Choroid plexus epithelial cell (primary cell): ENCODE measurements around the gene ATXN7L3.

ENCODE experiments used
- DNase-seq: peaks from one replicate; pipeline ENCODE4 v3.0.0-alpha.2; 2010; ENCODE audit warnings: low read depth
- H3K4me3 ChIP-seq: 2 replicates; pipeline ENCODE4 v1.5.1; 2011; ENCODE audit warnings: low read depth, mild to moderate bottlenecking, control low read depth, low read length, moderate library complexity
- CTCF ChIP-seq: conservative IDR thresholded peaks from 2 replicates; pipeline ENCODE4 v1.5.1; 2011; ENCODE audit warnings: low read depth, mild to moderate bottlenecking, control low read depth, inconsistent platforms, low read length, moderate library complexity

The ATXN7L3 gene

GRCh38 chr17:44216694-44217093 lies 17.0 kb upstream of the ATXN7L3 start:
- DNase-seq: no peak
- no peak overlapping the region for H3K4me3 ChIP-seq
- TF ChIP-seq CTCF: no peak

- no peak for TF ChIP-seq CTCF
- no peak for DNase-seq
- no peak overlapping the region for H3K4me3 ChIP-seq
Observed at GRCh38 chr17:44216173-44216572, 16.5 kb upstream of the ATXN7L3 start.

- no peak overlapping the region for H3K4me3 ChIP-seq
- no peak for DNase-seq
- no peak for TF ChIP-seq CTCF
Observed at GRCh38 chr17:44214896-44215295, 15.2 kb upstream of the ATXN7L3 start.

GRCh38 chr17:44214230-44214494 lies 14.5 kb upstream of the ATXN7L3 start:
- TF ChIP-seq CTCF: no peak
- no peak for DNase-seq
- H3K4me3 ChIP-seq: no peak overlapping the region

GRCh38 chr17:44213403-44214229 lies 13.9 kb upstream of the ATXN7L3 start:
- DNase-seq: no peak
- H3K4me3 ChIP-seq: no peak overlapping the region
- no peak for TF ChIP-seq CTCF

GRCh38 chr17:44212507-44213402 lies 13.1 kb upstream of the ATXN7L3 start:
- DNase-seq: no peak
- no peak for TF ChIP-seq CTCF
- no peak overlapping the region for H3K4me3 ChIP-seq
